ENCODE data around the gene C1R.
"Not testable (repeated sequence)": the region's sequence is repeated elsewhere in the genome, so short reads cannot be mapped to it uniquely, and the experiment has no call there.

C1R gene

DNA sequence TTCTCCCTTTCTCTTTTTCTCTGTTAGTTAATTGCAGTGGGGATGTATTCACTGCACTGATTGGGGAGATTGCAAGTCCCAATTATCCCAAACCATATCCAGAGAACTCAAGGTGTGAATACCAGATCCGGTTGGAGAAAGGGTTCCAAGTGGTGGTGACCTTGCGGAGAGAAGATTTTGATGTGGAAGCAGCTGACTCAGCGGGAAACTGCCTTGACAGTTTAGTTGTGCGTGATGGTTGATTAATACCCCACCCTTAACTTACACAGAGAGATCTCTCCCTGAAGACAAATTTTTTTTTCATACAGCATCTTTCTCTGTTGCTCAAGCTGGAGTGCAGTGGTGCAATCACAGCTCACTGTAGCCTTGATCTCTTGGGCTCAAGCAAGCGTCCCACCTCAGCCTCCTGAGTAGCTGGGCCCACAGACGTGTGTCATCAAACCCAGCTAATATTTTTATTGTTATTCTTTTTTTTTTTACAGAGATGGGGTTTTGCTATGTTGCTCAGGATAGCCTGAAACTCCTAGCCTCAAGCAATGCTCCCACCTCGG is 27.1 kb downstream of the C1R start:
- no peak for DNase-seq

DNA sequence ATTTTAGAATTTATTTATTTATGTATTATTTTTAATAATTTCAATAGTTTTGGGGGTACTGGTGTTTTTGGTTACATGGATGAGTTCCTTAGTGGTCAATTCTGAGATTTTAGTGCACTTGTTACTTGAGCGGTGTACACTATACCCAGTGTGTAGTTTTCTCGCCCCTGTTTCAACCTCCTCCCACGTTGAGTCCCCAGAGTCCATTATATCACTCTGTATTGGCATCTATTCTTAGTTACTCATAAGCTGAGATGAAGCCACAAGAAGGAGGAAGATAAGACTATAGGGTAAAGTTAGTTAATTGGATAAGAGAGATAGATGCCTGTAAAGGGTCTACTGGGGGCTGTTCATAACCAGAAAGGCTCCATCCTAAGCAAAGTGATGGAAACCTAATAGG is 27.7 kb downstream of the C1R start:
- no peak for DNase-seq

DNA sequence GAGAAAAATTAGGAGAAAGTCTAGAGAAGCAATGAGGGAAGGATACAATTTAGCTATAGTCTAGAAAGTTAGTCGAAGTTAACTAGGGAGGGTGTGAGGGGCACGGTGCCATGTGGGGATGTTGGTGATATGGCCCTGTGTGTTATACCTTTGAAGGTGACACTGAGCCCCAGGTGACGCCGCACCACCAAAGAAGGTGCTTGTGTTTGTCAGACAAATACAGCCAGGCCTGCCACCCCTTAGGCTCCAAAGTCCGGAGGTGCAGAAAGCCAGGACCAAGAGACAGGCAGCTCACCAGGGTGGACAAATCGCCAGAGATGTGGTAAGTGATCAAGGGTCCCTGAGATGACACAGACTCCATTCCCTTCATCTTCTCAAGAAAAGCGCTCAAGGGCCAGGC is 30.6 kb downstream of the C1R start:
- DNase-seq: no peak

DNA sequence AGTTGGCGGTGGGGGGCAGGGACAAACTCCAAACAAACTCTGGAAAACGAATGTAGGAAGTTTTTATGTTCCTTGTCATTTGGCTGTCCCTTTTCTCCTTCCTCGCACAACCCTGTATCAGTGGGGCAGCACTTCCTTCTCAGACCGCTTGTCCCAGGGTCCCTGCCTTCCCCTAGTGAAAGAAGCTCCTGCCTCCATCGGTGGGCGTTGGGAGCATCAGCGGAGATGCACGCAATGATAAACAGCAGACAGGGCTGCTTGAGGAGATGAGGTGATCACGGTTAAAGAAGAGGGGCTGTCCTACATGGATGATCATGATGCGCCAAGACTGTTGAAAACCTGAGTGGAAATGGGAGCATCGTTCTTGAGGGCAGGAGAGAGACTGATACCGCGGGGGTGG is 31.1 kb downstream of the C1R start:
- no peak for DNase-seq

DNA sequence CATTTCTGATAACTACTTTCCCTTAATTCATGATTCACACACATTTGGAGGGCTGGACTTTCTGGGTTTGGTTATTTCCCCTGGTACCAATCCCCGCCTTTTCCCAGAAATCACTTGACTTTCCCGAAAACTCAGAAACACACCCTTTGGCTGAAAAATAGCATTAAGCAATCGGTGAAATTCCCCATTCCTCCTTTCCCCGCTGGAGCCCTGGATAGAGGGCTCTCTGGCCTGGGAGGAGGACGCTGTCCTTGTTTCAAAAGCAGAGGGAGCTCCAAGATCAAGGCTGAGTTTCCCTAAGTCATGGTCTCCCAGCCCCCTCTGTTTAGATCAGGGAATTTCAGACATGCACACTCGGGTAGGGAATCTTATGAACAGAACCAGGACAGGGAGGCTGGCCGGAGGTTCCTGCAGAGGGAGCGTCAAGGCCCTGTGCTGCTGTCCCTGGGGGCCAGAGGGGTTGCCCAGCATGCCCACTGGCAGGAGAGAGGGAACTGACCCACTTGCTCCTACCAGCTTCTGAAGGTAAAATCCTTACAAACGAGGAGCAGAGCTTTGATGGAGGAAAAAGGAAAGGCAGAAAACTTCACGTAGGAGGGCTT is 31.8 kb downstream of the C1R start, which contains the start of gene C1S:
C1S (plus strand) TSS at position 366 of the 602 bp plus-strand sequence. CDS start 1,195 bp downstream, outside the sequence.
- DNase-seq: no peak

DNA sequence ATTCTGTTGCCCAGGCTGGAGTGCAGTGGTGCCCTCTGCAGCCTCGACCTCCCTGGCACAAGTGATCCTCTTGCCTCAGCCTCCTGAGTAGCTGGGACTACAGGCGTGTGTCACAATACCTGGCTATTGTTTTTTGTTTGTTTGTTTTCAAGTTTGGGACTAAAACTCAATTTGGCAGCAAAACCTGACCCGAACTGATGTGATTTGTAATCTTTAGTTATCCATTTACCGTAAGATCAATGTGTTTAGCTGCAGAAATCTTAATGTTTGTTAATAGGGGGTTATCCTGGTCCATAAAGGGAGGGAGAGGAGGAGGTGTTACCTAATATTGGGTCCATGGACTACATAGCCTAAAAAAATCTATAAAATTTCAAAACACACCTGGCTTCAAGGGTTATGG is 32.5 kb downstream of the C1R start:
- DNase-seq: no peak

DNA sequence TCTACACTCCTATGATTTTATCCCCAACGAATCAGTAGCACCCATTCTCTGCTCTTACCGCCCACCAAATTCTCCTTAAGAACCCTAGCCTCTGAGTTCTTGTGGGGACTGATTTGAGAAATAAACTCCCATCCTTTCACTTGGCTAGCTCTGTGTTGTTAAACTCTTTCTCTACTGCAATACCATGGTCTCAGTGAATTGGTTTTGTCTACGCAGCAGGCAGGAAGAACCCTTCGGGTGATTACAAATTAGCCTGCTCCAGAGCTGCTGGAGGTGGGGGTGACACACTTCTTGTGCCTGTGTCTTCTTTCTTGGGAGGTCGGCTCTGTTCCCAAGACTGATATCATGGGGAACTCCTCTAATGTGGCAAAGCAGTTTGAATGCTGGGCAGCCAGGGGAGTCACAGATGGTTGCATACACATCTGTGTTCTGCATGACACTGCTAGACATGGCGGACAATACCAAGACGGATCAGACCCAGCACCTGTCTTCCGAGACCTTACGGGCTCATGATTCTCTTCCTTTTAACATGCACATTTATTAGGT is 33.3 kb downstream of the C1R start:
- DNase-seq: no peak

DNA sequence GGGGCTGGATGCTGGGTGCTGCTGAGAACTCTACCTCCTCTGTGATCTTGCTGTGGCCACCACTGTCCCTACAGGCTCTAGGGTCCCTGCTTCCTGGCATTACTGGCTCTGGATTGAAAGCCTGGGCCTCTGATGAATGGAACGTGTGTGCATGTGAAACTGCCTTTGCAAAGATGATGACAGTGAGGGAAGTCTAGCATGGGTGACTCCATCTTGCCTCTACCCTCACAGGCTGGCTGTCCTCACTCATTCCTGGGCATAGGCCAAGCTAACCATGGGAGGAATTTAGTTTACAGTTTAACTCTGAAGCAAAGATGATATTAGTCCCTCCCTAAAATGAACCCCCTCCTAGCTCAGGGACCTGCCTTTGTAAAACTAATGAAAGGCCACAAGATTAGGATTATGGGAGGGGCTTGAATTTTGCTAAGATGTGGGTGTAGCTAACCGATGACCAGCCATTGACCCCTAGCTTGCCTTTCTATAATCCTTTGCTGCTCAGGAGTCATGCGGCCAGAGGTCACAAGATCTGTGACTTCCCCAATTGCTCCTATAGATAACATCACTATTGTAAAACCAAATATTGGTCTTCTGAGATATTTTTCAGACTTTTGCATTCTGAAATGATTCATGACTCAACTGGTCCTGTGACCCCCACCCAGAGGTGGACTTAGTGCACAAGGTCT is 33.9 kb downstream of the C1R start:
- no peak for DNase-seq

DNA sequence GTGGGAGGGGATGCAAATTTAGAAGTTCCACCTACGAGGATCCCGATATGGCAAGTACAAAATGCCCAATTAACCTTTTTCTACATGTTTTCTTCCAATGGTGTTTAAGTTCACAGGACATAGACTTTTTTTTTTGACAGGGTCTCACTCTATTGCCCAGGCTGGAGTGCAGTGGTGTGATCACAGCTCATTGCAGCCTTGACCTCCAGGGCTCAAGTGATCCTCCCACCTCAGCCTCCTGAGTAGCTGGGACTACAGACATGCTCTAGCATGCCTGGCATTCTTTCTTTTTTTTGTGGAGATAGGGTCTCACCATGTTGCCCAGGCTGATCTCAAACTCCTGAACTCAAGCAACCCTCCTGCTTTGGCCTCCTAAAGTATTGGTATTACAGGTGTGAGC is 36.5 kb downstream of the C1R start:
- not testable (repeated sequence) for DNase-seq

DNA sequence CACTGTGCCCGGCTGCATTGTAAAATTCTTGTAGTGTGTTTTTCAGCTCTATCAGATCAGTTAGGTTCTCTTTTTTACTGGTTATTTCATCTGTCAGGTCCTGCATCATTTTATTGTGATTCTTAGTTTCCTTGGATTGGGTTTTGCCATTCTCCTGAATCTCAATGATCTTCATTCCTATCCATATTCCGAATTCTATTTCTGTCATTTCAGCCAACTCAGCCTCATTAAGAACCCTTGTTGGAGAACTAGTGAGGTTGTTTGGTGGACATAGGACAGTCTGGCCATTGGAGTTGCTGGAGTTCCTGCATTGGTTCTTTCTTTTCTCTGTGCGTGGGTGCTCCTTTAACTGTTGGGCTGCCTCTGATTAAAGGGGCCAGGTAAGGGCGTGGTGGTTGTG is 37.3 kb downstream of the C1R start:
- no peak for DNase-seq

DNA sequence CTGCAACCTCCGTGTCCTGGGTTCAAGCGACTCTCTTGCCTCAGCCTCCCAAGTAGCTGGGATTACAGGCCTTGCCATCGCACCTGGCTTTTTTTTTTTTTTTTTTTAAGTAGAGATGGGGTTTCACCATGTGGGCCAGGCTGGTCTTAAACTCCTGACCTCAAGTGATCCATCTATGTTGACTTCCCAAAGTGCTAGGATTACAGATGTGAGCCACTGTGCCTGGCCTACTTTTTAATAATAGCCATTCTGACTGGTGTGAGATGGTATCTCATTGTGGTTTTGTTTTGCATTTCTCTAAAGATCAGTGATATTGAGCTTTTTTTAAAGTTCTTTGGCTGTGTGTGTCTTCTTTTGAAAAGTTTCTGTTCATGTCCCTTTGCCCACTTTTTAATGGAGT is 42.3 kb downstream of the C1R start:
- not testable (repeated sequence) for DNase-seq

DNA sequence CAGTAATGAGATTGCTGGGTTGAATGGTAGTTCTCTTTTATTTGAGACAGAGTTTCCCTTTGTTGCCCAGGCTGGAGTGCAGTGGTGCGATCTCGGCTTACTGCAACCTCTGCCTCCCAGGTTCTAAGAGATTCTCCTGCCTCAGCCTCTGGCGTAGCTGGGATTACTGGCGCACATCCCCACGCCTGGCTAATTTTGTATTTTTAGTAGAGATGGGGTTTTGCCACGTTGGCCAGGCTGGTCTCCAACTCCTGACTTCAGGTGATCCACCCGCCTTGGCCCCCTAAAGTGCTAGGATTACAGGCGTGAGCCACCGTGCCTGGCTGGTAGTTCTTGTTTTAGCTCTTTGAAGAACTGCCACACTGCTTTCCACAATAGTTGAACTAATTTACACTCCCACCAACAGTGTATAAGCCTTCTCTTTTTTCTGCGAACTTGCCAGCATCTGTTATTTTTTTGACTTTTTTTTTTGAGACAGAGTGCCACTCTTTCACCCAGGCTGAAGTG is 42.7 kb downstream of the C1R start:
- DNase-seq: not testable (repeated sequence)

DNA sequence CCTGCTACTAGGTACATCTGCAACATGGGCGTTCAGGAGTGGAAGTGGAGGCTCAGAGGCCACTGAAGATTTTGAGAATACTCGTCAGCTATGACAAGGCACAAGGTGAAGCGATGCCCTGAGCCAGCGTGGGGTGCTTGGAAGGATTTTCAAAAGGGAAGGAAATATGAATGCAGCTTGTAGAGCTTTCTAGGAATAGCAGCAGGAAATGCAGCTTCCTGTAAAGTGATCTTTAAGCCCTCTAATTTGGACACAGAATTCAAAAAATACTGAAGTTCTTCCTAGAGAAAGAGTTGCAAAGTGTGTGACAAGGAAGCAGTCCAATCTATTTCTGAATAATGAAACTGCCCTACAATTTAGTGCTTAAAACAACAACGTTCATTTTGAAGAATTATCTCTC is 44.9 kb downstream of the C1R start:
- DNase-seq: peak in 1 of 2 donors; percentile 29

DNA sequence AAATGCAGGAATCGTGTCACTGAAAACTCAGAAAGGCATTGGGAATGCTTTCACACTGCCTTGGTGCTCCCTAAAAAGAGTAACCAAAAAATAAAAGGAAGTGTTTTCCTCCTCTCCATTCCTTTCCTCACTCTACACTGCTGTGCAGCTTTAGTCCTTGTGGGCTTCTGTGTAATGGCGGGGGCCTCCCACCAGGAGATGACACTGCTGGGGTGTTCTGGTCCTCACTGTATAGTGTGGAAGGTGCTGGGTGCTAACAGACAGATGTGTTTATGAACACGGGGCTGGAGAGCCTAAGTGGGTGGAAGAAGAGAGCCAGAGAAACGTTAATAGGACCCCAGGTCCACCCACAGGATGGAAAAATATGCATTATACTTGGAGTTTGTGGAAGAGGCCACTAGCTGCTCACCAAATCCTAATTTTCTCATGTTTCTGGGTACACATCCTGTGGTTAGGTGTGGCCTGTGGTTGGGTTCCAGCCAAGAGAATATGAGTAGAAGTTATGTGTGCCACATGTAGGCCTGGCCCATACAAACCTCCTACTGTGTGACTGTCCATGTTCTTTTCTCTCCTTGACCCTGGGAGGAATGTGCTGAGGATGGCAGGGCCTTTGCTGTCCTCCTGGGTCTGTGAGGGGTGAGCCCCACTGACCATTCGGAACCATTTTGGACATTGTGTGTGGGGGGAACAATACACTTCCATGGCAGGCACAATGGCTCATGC is 45.7 kb downstream of the C1R start:
- no peak for DNase-seq

DNA sequence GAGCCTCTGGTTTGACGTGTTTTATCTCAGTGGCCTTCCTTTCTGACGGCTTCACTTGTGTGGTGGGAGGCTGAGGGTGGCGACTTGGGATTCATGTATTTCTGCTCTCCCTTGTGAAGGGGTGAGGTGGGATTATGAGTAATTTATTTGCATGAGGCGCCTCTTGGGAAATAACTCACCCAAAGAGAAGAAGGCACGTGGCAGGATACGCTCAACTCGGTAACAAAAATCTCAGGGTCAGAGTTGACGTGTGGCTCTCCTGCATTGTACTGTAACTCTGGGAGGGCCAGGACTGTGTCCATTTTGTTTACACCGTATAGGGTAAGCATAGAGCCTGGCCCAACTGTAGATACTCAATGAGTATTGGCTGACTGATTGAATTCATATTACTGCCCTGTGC is 46.3 kb downstream of the C1R start:
- DNase-seq: no peak

DNA sequence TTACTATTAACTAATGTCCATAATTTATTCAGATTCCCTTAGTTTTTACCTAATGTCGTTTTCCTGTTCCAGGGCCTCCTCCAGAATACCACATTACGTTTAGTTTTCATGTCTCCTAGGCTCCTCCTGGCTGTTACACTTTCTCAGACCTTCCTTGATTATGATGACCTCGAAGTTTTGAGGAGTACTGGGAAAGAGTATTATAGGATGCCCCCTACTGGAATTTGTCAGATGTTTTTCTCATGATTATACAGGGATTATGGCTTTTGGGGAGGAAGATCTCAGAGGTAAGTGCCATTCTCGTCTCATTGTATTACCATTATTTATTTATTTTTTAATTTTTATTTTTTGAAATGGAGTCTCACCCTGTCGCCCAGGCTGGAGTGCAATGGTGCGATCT is 49.4 kb downstream of the C1R start:
- peak in 1 of 2 donors; percentile 60 for DNase-seq

DNA sequence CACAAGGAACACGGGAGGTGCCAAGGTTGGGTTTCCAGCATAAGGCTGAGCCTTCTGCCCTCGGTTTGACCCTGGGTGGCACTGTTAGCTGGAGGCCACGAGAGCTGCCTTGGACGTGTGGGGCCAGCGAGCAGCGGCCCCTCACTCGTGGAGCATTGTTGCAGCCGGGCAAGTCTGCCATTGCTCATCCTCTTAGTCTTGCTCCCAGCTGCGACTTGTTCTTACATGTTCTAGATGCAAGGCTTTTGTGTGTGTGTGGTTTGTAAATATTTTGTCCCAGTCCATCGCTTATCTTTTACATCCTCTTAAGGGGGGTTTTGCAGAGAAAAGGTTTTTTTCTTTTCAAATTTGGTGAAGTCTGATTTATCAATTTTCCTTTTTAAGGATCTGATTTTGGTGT is 52.8 kb downstream of the C1R start:
- DNase-seq: no peak

DNA sequence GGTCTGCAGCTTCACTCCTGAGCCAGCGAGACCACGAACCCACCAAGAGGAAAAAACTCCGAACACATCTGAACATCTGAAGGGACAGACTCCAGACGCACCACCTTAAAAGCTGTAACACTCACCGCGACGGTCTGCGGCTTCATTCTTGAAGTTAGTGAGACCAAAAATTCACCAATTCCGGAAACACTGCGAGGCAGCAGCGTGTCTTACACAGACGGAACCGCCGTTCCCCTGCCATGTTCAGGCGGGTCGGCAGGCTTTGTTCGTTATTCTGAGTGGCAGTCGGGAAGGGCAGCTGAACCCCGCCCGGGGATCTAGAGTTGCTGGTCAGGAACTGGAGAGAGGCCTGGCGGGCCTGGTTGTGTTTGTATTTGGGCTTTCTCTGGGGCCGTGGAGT is 53.7 kb downstream of the C1R start:
- DNase-seq: no peak

DNA sequence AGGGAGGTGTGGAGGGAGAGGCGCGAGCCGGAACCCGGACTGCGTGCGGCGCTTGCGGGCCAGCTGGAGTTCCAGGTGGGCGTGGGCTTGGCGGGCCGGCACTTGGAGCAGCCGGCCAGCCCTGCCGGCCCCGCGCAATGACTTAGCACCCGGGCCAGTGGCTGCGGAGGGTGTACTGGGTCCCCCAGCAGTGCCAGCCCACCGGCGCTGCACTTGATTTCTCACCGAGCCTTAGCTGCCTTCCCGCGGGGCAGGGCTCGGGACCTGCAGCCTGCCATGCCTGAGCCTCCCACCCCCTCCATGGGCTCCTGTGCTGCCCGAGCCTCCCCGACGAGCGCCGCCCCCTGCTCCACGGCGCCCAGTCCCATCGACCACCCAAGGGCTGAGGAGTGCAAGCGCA is 54.8 kb downstream of the C1R start:
- not testable (repeated sequence) for DNase-seq

DNA sequence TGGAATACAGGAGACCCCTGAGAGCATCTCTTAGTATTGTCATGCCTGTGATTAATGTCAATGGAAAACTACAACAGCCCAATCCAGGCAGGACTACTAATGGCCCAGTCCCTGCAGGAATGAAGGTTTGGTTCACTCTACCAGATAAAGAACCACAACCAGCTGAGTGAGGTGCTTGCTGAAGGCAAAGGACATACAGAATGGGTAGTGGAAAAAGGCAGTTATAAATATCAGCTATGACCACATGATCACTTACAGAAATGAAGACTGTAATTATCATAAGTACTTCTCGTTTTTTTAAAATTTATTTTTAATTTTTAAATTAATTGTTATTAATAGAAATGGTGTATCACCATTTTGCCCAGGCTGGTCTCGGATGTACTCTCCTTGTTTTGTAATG is 56.8 kb downstream of the C1R start:
- DNase-seq: no peak

DNA sequence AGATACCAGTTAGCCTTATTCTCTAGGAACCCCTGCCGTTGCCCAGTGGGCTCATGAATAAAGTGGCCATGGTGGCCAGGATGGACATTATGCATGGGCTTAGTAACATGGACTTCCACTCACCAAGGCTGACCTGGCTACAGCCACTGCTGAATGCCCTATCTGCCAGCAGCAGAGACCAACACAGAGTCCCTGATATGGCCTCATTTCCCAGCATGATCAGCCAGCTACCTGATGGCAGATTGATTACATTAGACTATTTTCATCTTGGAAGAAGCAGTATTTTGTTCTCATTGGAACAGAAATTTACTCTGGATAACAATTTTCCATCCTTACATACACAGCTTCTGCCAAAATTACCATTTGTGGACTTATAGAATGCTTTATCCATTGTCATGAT is 57.8 kb downstream of the C1R start:
- DNase-seq: no peak

DNA sequence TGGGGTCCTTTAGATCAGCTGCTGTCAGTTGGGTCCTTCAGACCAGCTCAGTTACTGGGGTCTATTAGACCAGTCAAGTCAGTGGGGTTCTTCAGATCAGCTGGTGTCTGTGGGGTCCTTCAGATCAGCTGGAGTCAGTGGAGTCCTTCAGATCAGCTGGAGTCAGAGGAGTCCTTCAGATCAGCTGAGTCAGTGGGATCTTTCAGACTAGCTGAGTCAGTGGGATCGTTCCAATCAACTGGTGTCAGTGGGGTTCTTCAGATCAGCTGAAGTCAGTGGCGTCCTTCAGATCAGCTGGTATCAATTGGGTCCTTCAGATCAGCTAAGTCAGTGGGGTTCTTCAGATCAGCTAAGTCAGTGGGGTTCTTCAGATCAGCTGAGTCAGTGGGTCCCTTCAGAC is 59.3 kb downstream of the C1R start:
- DNase-seq: no peak

DNA sequence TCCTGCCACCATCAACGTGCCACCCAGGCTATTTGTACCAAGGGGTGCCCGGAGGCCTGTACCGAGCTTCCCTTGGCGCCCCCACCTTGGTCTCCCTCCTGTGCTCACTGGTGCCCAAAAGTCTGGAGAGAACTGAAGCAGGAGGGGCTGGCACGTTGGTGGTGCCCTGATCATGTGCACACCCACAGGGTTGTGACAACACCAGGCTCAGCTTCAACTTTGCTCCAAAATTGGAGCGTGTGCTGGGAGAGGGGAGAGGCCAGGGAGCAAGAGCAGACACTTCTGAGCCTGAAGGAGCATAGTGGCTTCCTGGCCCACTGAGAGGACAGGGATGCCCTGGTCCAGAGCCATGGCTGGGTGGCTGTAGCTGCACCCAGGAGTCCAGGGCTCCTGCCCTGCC is 60.9 kb downstream of the C1R start:
- DNase-seq: no peak

Measured in bone marrow (tissue), 2 donors.